ENCODE data around the gene WDR3.

The WDR3 gene

GRCh38 chr1:117976381-117976780 lies 46.8 kb downstream of the WDR3 start:
- Histone ChIP-seq H3K4me1 (ENCODE audit: control insufficient read depth, insufficient read depth, low read length, poor library complexity, severe bottlenecking) (no peaks in the 10 kb centered on the region), H3K36me3 (ENCODE audit: control insufficient read depth, insufficient read depth, low read length) (no peaks in the 10 kb centered on the region), H3K27me3 (replicated peaks; ENCODE audit: control insufficient read depth, insufficient read depth, low read length, poor library complexity, severe bottlenecking) (no peaks in the 10 kb centered on the region), H3K27ac (ENCODE audit: insufficient read depth, low read length, poor library complexity, severe bottlenecking) (no peak overlapping the region), H3K4me3 (ENCODE audit: insufficient read depth, low read depth, low read length, poor library complexity, severe bottlenecking) (no peak overlapping the region), H3K9me3 (ENCODE audit: control insufficient read depth, low read length) (no peaks in the 10 kb centered on the region)
- DNase-seq = no peak

- peaks cover 6% of the 10 kb centered on the region for H3K27me3 ChIP-seq (replicated peaks; ENCODE audit: control insufficient read depth, insufficient read depth, low read length, poor library complexity, severe bottlenecking)
- no peak for DNase-seq
These were observed 52.1 kb downstream of the WDR3 start for GRCh38 chr1:117981455-117982192.

GRCh38 chr1:117985239-117985638 lies 55.7 kb downstream of the WDR3 start:
- H3K4me1 ChIP-seq (ENCODE audit: control insufficient read depth, insufficient read depth, low read length, poor library complexity, severe bottlenecking) = no peaks in the 10 kb centered on the region
- no peaks in the 10 kb centered on the region for H3K9me3 ChIP-seq (ENCODE audit: control insufficient read depth, low read length)
- no peak overlapping the region for H3K27ac ChIP-seq (ENCODE audit: insufficient read depth, low read length, poor library complexity, severe bottlenecking)
- no peaks in the 10 kb centered on the region for H3K36me3 ChIP-seq (ENCODE audit: control insufficient read depth, insufficient read depth, low read length)
- H3K27me3 ChIP-seq (replicated peaks; ENCODE audit: control insufficient read depth, insufficient read depth, low read length, poor library complexity, severe bottlenecking) = peaks cover 6% of the 10 kb centered on the region
- no peak overlapping the region for H3K4me3 ChIP-seq (ENCODE audit: insufficient read depth, low read depth, low read length, poor library complexity, severe bottlenecking)
- no peak for DNase-seq

More at GRCh38 chr1:117981455-117982192, 52.1 kb downstream of the WDR3 start:
- no peak overlapping the region for H3K4me3 ChIP-seq (ENCODE audit: insufficient read depth, low read depth, low read length, poor library complexity, severe bottlenecking)
- H3K4me1 ChIP-seq (ENCODE audit: control insufficient read depth, insufficient read depth, low read length, poor library complexity, severe bottlenecking) = no peaks in the 10 kb centered on the region
- no peaks in the 10 kb centered on the region for H3K9me3 ChIP-seq (ENCODE audit: control insufficient read depth, low read length)
- no peak overlapping the region for H3K27ac ChIP-seq (ENCODE audit: insufficient read depth, low read length, poor library complexity, severe bottlenecking)
- H3K36me3 ChIP-seq (ENCODE audit: control insufficient read depth, insufficient read depth, low read length) = no peaks in the 10 kb centered on the region

- Histone ChIP-seq H3K27ac (ENCODE audit: insufficient read depth, low read length, poor library complexity, severe bottlenecking) (no peak overlapping the region), H3K4me1 (ENCODE audit: control insufficient read depth, insufficient read depth, low read length, poor library complexity, severe bottlenecking) (no peaks in the 10 kb centered on the region)
These were observed 56.4 kb downstream of the WDR3 start for GRCh38 chr1:117985973-117986372.

GRCh38 chr1:118004312-118004711 lies 74.8 kb downstream of the WDR3 start:
- no peak for DNase-seq

More at GRCh38 chr1:117985973-117986372, 56.4 kb downstream of the WDR3 start:
- H3K4me3 ChIP-seq (ENCODE audit: insufficient read depth, low read depth, low read length, poor library complexity, severe bottlenecking) = no peak overlapping the region
- H3K9me3 ChIP-seq (ENCODE audit: control insufficient read depth, low read length) = no peaks in the 10 kb centered on the region
- H3K36me3 ChIP-seq (ENCODE audit: control insufficient read depth, insufficient read depth, low read length) = no peaks in the 10 kb centered on the region
- peaks cover 6% of the 10 kb centered on the region for H3K27me3 ChIP-seq (replicated peaks; ENCODE audit: control insufficient read depth, insufficient read depth, low read length, poor library complexity, severe bottlenecking)
- DNase-seq = no peak

GRCh38 chr1:118007391-118007790 lies 77.9 kb downstream of the WDR3 start:
- H3K9me3 ChIP-seq (ENCODE audit: control insufficient read depth, low read length) = no peaks in the 10 kb centered on the region
- no peak for DNase-seq
- H3K36me3 ChIP-seq (ENCODE audit: control insufficient read depth, insufficient read depth, low read length) = no peaks in the 10 kb centered on the region
- H3K4me1 ChIP-seq (ENCODE audit: control insufficient read depth, insufficient read depth, low read length, poor library complexity, severe bottlenecking) = no peaks in the 10 kb centered on the region
- H3K27me3 ChIP-seq (replicated peaks; ENCODE audit: control insufficient read depth, insufficient read depth, low read length, poor library complexity, severe bottlenecking) = no peaks in the 10 kb centered on the region
- H3K27ac ChIP-seq (ENCODE audit: insufficient read depth, low read length, poor library complexity, severe bottlenecking) = no peak overlapping the region
- no peak overlapping the region for H3K4me3 ChIP-seq (ENCODE audit: insufficient read depth, low read depth, low read length, poor library complexity, severe bottlenecking)

More at GRCh38 chr1:118004312-118004711, 74.8 kb downstream of the WDR3 start:
- no peaks in the 10 kb centered on the region for H3K4me1 ChIP-seq (ENCODE audit: control insufficient read depth, insufficient read depth, low read length, poor library complexity, severe bottlenecking)
- H3K4me3 ChIP-seq (ENCODE audit: insufficient read depth, low read depth, low read length, poor library complexity, severe bottlenecking) = no peak overlapping the region
- no peaks in the 10 kb centered on the region for H3K36me3 ChIP-seq (ENCODE audit: control insufficient read depth, insufficient read depth, low read length)
- H3K27ac ChIP-seq (ENCODE audit: insufficient read depth, low read length, poor library complexity, severe bottlenecking) = no peak overlapping the region
- no peaks in the 10 kb centered on the region for H3K9me3 ChIP-seq (ENCODE audit: control insufficient read depth, low read length)
- H3K27me3 ChIP-seq (replicated peaks; ENCODE audit: control insufficient read depth, insufficient read depth, low read length, poor library complexity, severe bottlenecking) = no peaks in the 10 kb centered on the region

- no peaks in the 10 kb centered on the region for H3K9me3 ChIP-seq (ENCODE audit: control insufficient read depth, low read length)
- H3K36me3 ChIP-seq (ENCODE audit: control insufficient read depth, insufficient read depth, low read length) = no peaks in the 10 kb centered on the region
- no peaks in the 10 kb centered on the region for H3K27me3 ChIP-seq (replicated peaks; ENCODE audit: control insufficient read depth, insufficient read depth, low read length, poor library complexity, severe bottlenecking)
- DNase-seq = no peak
- H3K4me3 ChIP-seq (ENCODE audit: insufficient read depth, low read depth, low read length, poor library complexity, severe bottlenecking) = no peak overlapping the region
- H3K4me1 ChIP-seq (ENCODE audit: control insufficient read depth, insufficient read depth, low read length, poor library complexity, severe bottlenecking) = no peaks in the 10 kb centered on the region
- no peak overlapping the region for H3K27ac ChIP-seq (ENCODE audit: insufficient read depth, low read length, poor library complexity, severe bottlenecking)
These were observed 78.5 kb downstream of the WDR3 start for GRCh38 chr1:118008011-118008410.

GRCh38 chr1:118012515-118013124 lies 83.1 kb downstream of the WDR3 start:
- no peak overlapping the region for H3K4me3 ChIP-seq (ENCODE audit: insufficient read depth, low read depth, low read length, poor library complexity, severe bottlenecking)
- no peaks in the 10 kb centered on the region for H3K36me3 ChIP-seq (ENCODE audit: control insufficient read depth, insufficient read depth, low read length)
- no peaks in the 10 kb centered on the region for H3K4me1 ChIP-seq (ENCODE audit: control insufficient read depth, insufficient read depth, low read length, poor library complexity, severe bottlenecking)
- H3K27me3 ChIP-seq (replicated peaks; ENCODE audit: control insufficient read depth, insufficient read depth, low read length, poor library complexity, severe bottlenecking) = no peaks in the 10 kb centered on the region
- no peak overlapping the region for H3K27ac ChIP-seq (ENCODE audit: insufficient read depth, low read length, poor library complexity, severe bottlenecking)
- no peak for DNase-seq
- no peaks in the 10 kb centered on the region for H3K9me3 ChIP-seq (ENCODE audit: control insufficient read depth, low read length)

GRCh38 chr1:118013336-118013735 lies 83.8 kb downstream of the WDR3 start:
- peaks cover under 1% of the 10 kb centered on the region for H3K27me3 ChIP-seq (replicated peaks; ENCODE audit: control insufficient read depth, insufficient read depth, low read length, poor library complexity, severe bottlenecking)
- no peaks in the 10 kb centered on the region for H3K36me3 ChIP-seq (ENCODE audit: control insufficient read depth, insufficient read depth, low read length)
- no peaks in the 10 kb centered on the region for H3K9me3 ChIP-seq (ENCODE audit: control insufficient read depth, low read length)
- H3K4me3 ChIP-seq (ENCODE audit: insufficient read depth, low read depth, low read length, poor library complexity, severe bottlenecking) = no peak overlapping the region
- no peaks in the 10 kb centered on the region for H3K4me1 ChIP-seq (ENCODE audit: control insufficient read depth, insufficient read depth, low read length, poor library complexity, severe bottlenecking)
- no peak for DNase-seq
- H3K27ac ChIP-seq (ENCODE audit: insufficient read depth, low read length, poor library complexity, severe bottlenecking) = no peak overlapping the region

GRCh38 chr1:118013938-118014337 lies 84.4 kb downstream of the WDR3 start:
- no peak overlapping the region for H3K4me3 ChIP-seq (ENCODE audit: insufficient read depth, low read depth, low read length, poor library complexity, severe bottlenecking)
- H3K36me3 ChIP-seq (ENCODE audit: control insufficient read depth, insufficient read depth, low read length) = no peaks in the 10 kb centered on the region
- H3K27me3 ChIP-seq (replicated peaks; ENCODE audit: control insufficient read depth, insufficient read depth, low read length, poor library complexity, severe bottlenecking) = peaks cover 3% of the 10 kb centered on the region
- no peak overlapping the region for H3K27ac ChIP-seq (ENCODE audit: insufficient read depth, low read length, poor library complexity, severe bottlenecking)
- no peaks in the 10 kb centered on the region for H3K4me1 ChIP-seq (ENCODE audit: control insufficient read depth, insufficient read depth, low read length, poor library complexity, severe bottlenecking)
- no peak for DNase-seq
- no peaks in the 10 kb centered on the region for H3K9me3 ChIP-seq (ENCODE audit: control insufficient read depth, low read length)
